ENCODE results near the gene SFMBT2. TPM values are rescaled to one million over a fixed set of nuclear protein-coding genes. Genes with fewer than 3 reads are reported as not detected.

The SFMBT2 gene
- total and polyA plus RNA-seq, 2 of the 4 experiments (the other 2 are of a cell fraction), result 0.70 to 1.3 TPM

DNA sequence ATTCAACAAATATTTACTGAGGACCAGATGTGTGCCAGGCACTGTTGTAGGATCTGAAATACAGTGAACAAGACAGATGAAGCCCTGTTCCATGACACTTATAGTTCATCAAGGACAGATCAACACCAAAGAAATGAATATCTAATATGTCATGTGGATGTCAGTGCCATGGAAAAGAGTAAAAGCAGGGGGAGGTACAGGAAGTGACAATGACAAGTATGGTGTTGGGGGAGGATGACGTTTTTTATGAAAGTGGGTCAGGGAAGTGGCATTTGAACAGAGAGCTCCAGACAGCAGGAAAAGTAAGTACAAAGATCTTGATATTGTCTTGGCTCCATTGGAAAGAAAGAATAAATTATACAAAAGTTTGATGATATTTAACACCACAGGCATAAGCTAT, 7.0 kb upstream of the SFMBT2 start:
- in situ Hi-C loops (cut with MboI; ENCODE audit: low sequenced_read_pairs) (loop anchor here (5.0 to 10.0 kb wide), 3 partner anchors 633 to 1003 kb away; no protein-coding TSS in a partner anchor), dilution Hi-C loops (cut with HindIII; ENCODE audit: low sequenced_read_pairs, unreplicated experiment) (loop anchor here (25.0 kb wide), 1 partner anchor 731 kb away; no protein-coding TSS in a partner anchor), intact Hi-C loops (cut with micrococcal nuclease) (loop anchor here (1.0 to 5.0 kb wide), 8 partner anchors 296 to 1884 kb away; partner anchors contain the start of gene PRKCQ)

More for the DNA sequence above, 7.0 kb upstream of the SFMBT2 start:
- no peak overlapping the region for H3K4me2 ChIP-seq (ENCODE audit: low read depth, low read length)
- H2AK9ac ChIP-seq (replicated peaks; ENCODE audit: low read depth, low read length, poor library complexity), result no peak overlapping the region
- no peaks in the 10 kb centered on the region for H3K79me1 ChIP-seq (ENCODE audit: low read depth in 1 of 2, low read length in 2 of 2)
- H2BK15ac ChIP-seq (ENCODE audit: low read depth, low read length), result no peak overlapping the region
- no peaks in the 10 kb centered on the region for H3K4me1 ChIP-seq (ENCODE audit: control insufficient read depth, insufficient read depth, low read length)
- no peaks in the 10 kb centered on the region for H3K36me3 ChIP-seq (ENCODE audit: control insufficient read depth, insufficient read depth, low read length)
- peaks cover 11% of the 10 kb centered on the region for H3K27me3 ChIP-seq (ENCODE audit: control insufficient read depth, insufficient read depth, low read length)
- no peak overlapping the region for H2BK120ac ChIP-seq (ENCODE audit: low read depth, low read length)
- H3K9ac ChIP-seq (ENCODE audit: low read depth, low read length), result no peak overlapping the region
- no TSS peak for BruUV-seq (replicated peaks)
- H3K9me3 ChIP-seq (ENCODE audit: control insufficient read depth, insufficient read depth, low read length), result no peaks in the 10 kb centered on the region; the same call in 1 of the 2 replicates
- no peak overlapping the region for H2BK5ac ChIP-seq (ENCODE audit: low read depth, low read length, poor library complexity, severe bottlenecking)
- no CpG with 5 or more reads among the region's 1 CpG for WGBS, 2 experiments (ENCODE audit: extremely low coverage in 2 of 2, insufficient read length in 1 of 2)
- no peak overlapping the region for H4K5ac ChIP-seq (ENCODE audit: low read depth, low read length)
- no peak overlapping the region for H3K23ac ChIP-seq (ENCODE audit: low read depth, low read length)
- TF ChIP-seq BHLHE40 (IDR thresholded peaks at IDR 0.05; ENCODE audit: low read depth, low read length), result no peak
- H3K27ac ChIP-seq (ENCODE audit: insufficient read depth, low read length), result no peak overlapping the region
- H4K91ac ChIP-seq (ENCODE audit: insufficient read depth, low read depth, low read length), result no peak overlapping the region
- H4K8ac ChIP-seq (ENCODE audit: low read depth in 2 of 2, low read length in 2 of 2), result no peak overlapping the region
- ATAC-seq (ENCODE audit: low read depth) (no peak), DNase-seq (no peak)
- no peak overlapping the region for H2AK5ac ChIP-seq (ENCODE audit: low read depth, low read length)
- H2BK20ac ChIP-seq (ENCODE audit: low read depth, low read length), result no peak overlapping the region
- H3K9me1 ChIP-seq (ENCODE audit: insufficient read depth, low read length), result no peaks in the 10 kb centered on the region
- ChIA-PET POLR2A (ENCODE audit: unreplicated experiment) (no interaction called here), CTCF (interaction anchor here (0.5 to 1.3 kb wide), 3 partner anchors 297 to 738 kb away, joined by 3 to 5 read pairs (median 3); no protein-coding TSS in a partner anchor)
- H3K18ac ChIP-seq (ENCODE audit: low read depth, low read length), result no peak overlapping the region
- no peak overlapping the region for H3K4me3 ChIP-seq (ENCODE audit: insufficient read depth, low read depth, low read length)
- H3K56ac ChIP-seq (ENCODE audit: extremely low read depth, insufficient read depth, low read length), result no peak overlapping the region
- no peak overlapping the region for H2AFZ ChIP-seq (replicated peaks; ENCODE audit: low read length, poor library complexity)
- no peak overlapping the region for H3K4ac ChIP-seq (ENCODE audit: low read depth, low read length)
- H4K20me1 ChIP-seq (ENCODE audit: insufficient read depth, low read length), result no peaks in the 10 kb centered on the region
- H3K14ac ChIP-seq (replicated peaks; ENCODE audit: low read depth, low read length), result no peak overlapping the region

Data from IMR-90 (cell line).